Stomach (tissue), 9 donors: ENCODE measurements around the gene RNF6. TPM values are rescaled to one million over a fixed set of nuclear protein-coding genes. Genes with fewer than 3 reads are reported as not detected.

Source experiments
- DNase-seq, 2 donors: peaks; one replicate each; pipeline versions ENCODE4 v3.0.0 to v3.0.0-alpha.2; 2013 to 2019
- H3K27ac ChIP-seq, 5 donors: fragments of 200-600 bp in 4 of 5; sonication (generic) in 4 of 5; one replicate each; pipeline ENCODE4 v1.5.1; 2013 to 2019; ENCODE audit warnings: mild to moderate bottlenecking in 1 of 5, moderate library complexity in 1 of 5
- H3K27me3 ChIP-seq, 3 donors: fragments of 200-600 bp; sonication (generic); one replicate each; pipeline ENCODE4 v1.5.1; 2017 to 2019; ENCODE audit warnings: mixed run types in 1 of 3
- H3K36me3 ChIP-seq, 4 donors: fragments of 200-600 bp; sonication (generic); 1 replicate in 3 of 4; 2 replicates in 1 of 4; pipeline ENCODE4 v1.5.1; 2016 to 2019
- H3K4me1 ChIP-seq, 4 donors: fragments of 200-600 bp; sonication (generic); one replicate each; pipeline ENCODE4 v1.5.1; 2016 to 2019
- H3K4me3 ChIP-seq, 4 donors: fragments of 200-600 bp; sonication (generic) in 3 of 4; one replicate each; pipeline ENCODE4 v1.5.1; 2016 to 2019; ENCODE audit warnings: mild to moderate bottlenecking in 1 of 4
- H3K9me3 ChIP-seq, 4 donors: fragments of 200-600 bp; sonication (generic); one replicate each; pipeline ENCODE4 v1.5.1; 2016 to 2019
- EP300 ChIP-seq: sonication (generic); formaldehyde crosslinking; IDR thresholded peaks from one replicate; pipeline ENCODE4 v1.6.1; 2017; ENCODE audit warnings: antibody characterized with exemption
- POLR2A ChIP-seq, 4 donors: fragments of 450-650 bp; IDR thresholded peaks; one replicate each; pipeline ENCODE4 v1.6.1; 2016; ENCODE audit warnings: antibody characterized with exemption in 4 of 4, control low read depth in 2 of 4, mild to moderate bottlenecking in 1 of 4, moderate library complexity in 1 of 4
- POLR2AphosphoS5 ChIP-seq, 3 donors: sonication (generic); formaldehyde crosslinking; IDR thresholded peaks; one replicate each; pipeline ENCODE4 v1.6.1; 2016; ENCODE audit warnings: antibody characterized with exemption in 3 of 3
- WGBS, 5 donors: extraction: QIAGEN DNeasy Blood & Tissue Kit in 3 of 5; methylation state at CpG; one replicate each; pipeline versions ENCODE4 v1.1.5 to v1.1.7; 2013 to 2018; 5-methylcytosine and 5-hydroxymethylcytosine counted together
- intact Hi-C: fragments of 100-400 bp; cut with DNase I; formaldehyde crosslinking; loops from one replicate; pipeline ENCODE4 v1.15.1; 2023; ENCODE audit warnings: low total_unique reads
- polyA plus RNA-seq, 3 donors: library from polyadenylated mRNA; stranded (reverse); fragments of 200-250 nt; gene quantifications; one replicate each; pipeline ENCODE4 v1.2.3, GENCODE V29; 2013
- total RNA-seq, 5 donors: library from RNA; depleted of rRNA; stranded (reverse); fragments of >200 nt; gene quantifications; one replicate each; pipeline versions ENCODE4 v1.1.0 to v1.2.3, GENCODE V29; 2014 to 2016
- TF ChIP-seq, protein P1 (sequence below), 7 experiments: fragments of 450-650 bp in 4 of 7; fragments of 200-600 bp in 3 of 7; sonication (generic) in 3 of 7; IDR thresholded peaks; one replicate each; pipeline ENCODE4 v1.5.1; 2016 to 2019; ENCODE audit warnings: antibody characterized with exemption in 7 of 7, control low read depth in 2 of 7, mild to moderate bottlenecking in 1 of 7
- donor health status: healthy with polysubstance abuse.
- donor health status: Bipolar disorder and iron deficiency.
- donor health status: healthy.

Gene RNF6
- total and polyA plus RNA-seq, 8 donors: 5.2 to 27.7 (median 14.1) TPM

DNA sequence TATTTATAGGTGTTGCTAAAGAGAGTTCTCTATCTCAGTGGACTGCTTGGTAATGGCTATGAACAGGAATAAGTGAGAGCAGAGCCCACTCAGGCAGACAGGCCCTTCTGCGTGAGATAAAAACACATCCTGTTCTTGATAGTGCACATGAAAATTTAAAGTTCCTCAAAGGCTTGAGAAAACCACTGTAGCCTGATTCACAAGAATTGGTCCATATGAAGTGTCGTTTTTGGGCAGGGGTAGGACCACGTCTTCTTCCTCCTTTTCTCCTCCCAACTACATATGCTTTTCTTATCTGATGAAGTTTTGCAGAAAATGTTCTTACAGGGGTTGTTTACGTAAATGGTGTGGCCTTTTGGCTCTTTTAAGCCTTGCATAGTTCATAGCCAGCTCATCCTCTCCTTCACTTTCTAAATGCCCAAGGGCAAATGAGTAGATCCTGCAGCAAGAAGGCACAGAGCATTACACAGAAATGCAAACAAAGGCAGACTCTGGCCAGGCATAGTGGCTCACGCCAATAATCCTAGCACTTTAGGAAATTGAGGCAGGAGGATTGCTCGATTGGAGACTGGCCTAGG, 53.8 kb downstream of the RNF6 start:
- DNase-seq: no peak
- Histone ChIP-seq H3K27ac (no peak overlapping the region), H3K9me3 (no peaks in the 10 kb centered on the region), H3K27me3 (no peaks in the 10 kb centered on the region), H3K36me3 (no peaks in the 10 kb centered on the region), H3K4me3 (no peak overlapping the region), H3K4me1 (no peaks in the 10 kb centered on the region)
- intact Hi-C loops: no loop called here
- 53 to 70% (median 68%) methylated on average over 6 of the region's 6 CpGs for WGBS, 5 donors
- no peak for TF ChIP-seq POLR2AphosphoS5 (IDR thresholded peaks at IDR 0.05)
- TF ChIP-seq EP300: no peak
- TF ChIP-seq POLR2A (IDR thresholded peaks at IDR 0.05): no peak
- TF ChIP-seq, protein P1, sequence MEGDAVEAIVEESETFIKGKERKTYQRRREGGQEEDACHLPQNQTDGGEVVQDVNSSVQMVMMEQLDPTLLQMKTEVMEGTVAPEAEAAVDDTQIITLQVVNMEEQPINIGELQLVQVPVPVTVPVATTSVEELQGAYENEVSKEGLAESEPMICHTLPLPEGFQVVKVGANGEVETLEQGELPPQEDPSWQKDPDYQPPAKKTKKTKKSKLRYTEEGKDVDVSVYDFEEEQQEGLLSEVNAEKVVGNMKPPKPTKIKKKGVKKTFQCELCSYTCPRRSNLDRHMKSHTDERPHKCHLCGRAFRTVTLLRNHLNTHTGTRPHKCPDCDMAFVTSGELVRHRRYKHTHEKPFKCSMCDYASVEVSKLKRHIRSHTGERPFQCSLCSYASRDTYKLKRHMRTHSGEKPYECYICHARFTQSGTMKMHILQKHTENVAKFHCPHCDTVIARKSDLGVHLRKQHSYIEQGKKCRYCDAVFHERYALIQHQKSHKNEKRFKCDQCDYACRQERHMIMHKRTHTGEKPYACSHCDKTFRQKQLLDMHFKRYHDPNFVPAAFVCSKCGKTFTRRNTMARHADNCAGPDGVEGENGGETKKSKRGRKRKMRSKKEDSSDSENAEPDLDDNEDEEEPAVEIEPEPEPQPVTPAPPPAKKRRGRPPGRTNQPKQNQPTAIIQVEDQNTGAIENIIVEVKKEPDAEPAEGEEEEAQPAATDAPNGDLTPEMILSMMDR (IDR thresholded peaks at IDR 0.05): no peak

DNA sequence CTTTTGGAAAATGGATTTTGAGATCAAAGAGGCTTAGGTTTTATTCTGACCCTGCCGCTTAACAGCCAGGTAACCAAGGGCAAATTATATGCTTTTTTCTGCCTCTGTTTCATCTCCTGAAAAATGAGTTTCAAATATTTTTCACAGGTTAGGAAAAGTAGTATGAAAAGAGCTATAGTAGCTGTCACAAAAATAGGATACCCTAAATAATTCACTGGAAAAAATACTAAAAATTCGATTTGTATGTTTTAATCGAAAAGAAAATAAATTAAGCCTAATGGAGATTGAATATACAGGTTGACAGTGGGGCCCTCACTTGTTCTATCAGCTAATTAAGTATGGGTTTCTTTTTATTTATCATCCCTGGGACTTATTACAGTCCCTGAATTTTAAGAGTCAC, 58.3 kb downstream of the RNF6 start:
- no peaks in the 10 kb centered on the region for H3K9me3 ChIP-seq
- intact Hi-C loops: no loop called here
- no peak overlapping the region for H3K27ac ChIP-seq
- no peaks in the 10 kb centered on the region for H3K36me3 ChIP-seq
- TF ChIP-seq POLR2AphosphoS5 (IDR thresholded peaks at IDR 0.05) (no peak), POLR2A (IDR thresholded peaks at IDR 0.05) (no peak), EP300 (no peak)
- TF ChIP-seq, protein P1 (IDR thresholded peaks at IDR 0.05): no peak
- H3K27me3 ChIP-seq: no peaks in the 10 kb centered on the region
- DNase-seq: no peak
- H3K4me3 ChIP-seq: no peak overlapping the region
- no peaks in the 10 kb centered on the region for H3K4me1 ChIP-seq
- WGBS, 5 donors: 79 to 88% (median 87%) methylated on average over 3 of the region's 3 CpGs

Other genes with a start within 250 kb of the RNF6 start
- 1 to 10 TPM in 1 of 5 donors, under 1 TPM in 1, not detected in 3; 0.43 to 6.8 TPM for gene SHISA2, start 170.3 kb downstream of the RNF6 start, total RNA-seq
- under 1 TPM; 0.44 to 0.63 (median 0.46) TPM for gene SHISA2, start 170.3 kb downstream of the RNF6 start, polyA plus RNA-seq
- gene CDK8, start 31.8 kb upstream of the RNF6 start, total RNA-seq: 10 to 100 TPM in 4 of 5 donors, 1 to 10 TPM in 1; 9.4 to 48.4 (median 21.1) TPM
- 10 to 100 TPM in 2 of 3 donors, 1 to 10 TPM in 1; 10.0 to 14.7 (median 11.6) TPM for gene CDK8, start 31.8 kb upstream of the RNF6 start, polyA plus RNA-seq